H9 (cell line): Measurements from ENCODE around the gene TRAP1. TPM values are rescaled to one million over a fixed set of nuclear protein-coding genes. Genes with fewer than 3 reads are reported as not detected.

ENCODE experiments used
- DNase-seq: peaks from one replicate; pipeline ENCODE4 v3.0.0-alpha.2; 2017
- H2AFZ ChIP-seq: one replicate; pipeline ENCODE4 v1.6.1; 2013; ENCODE audit warnings: mild to moderate bottlenecking, low read length, control low read depth, moderate library complexity
- H2AK5ac ChIP-seq: 2 replicates; pipeline ENCODE4 v1.6.1; 2013; ENCODE audit warnings: low read length, control low read depth, mixed read lengths; ENCODE audit not compliant: insufficient read length
- H2BK120ac ChIP-seq: one replicate; pipeline ENCODE4 v1.6.1; 2013; ENCODE audit warnings: low read depth, mild to moderate bottlenecking, low read length, control low read depth, inconsistent platforms; ENCODE audit not compliant: poor library complexity, severe bottlenecking
- H2BK12ac ChIP-seq: 2 replicates; pipeline ENCODE4 v1.6.1; 2013; ENCODE audit warnings: low read length, control low read depth, mixed read lengths, low read depth; ENCODE audit not compliant: insufficient read length
- H2BK15ac ChIP-seq: 2 replicates; pipeline ENCODE4 v1.6.1; 2013; ENCODE audit warnings: low read depth, low read length, control low read depth
- H2BK20ac ChIP-seq: one replicate; pipeline ENCODE4 v1.6.1; 2013; ENCODE audit warnings: low read depth, mild to moderate bottlenecking, low read length, control low read depth, inconsistent platforms; ENCODE audit not compliant: poor library complexity, severe bottlenecking
- H2BK5ac ChIP-seq: 2 replicates; pipeline ENCODE4 v1.6.1; 2013; ENCODE audit warnings: low read length, control low read depth, mixed read lengths; ENCODE audit not compliant: insufficient read length
- H3K14ac ChIP-seq: 2 replicates; pipeline ENCODE4 v1.6.1; 2013; ENCODE audit warnings: low read length, control low read depth; ENCODE audit not compliant: insufficient read depth
- H3K18ac ChIP-seq: 2 replicates; pipeline ENCODE4 v1.6.1; 2013; ENCODE audit warnings: low read depth, mild to moderate bottlenecking, mixed read lengths, low read length, control low read depth; ENCODE audit not compliant: insufficient read length
- H3K23ac ChIP-seq: 2 replicates; pipeline ENCODE4 v1.6.1; 2013; ENCODE audit warnings: low read length, control low read depth, mixed read lengths, low read depth; ENCODE audit not compliant: insufficient read length
- H3K23me2 ChIP-seq: 2 replicates; pipeline ENCODE4 v1.6.1; 2013; ENCODE audit warnings: low read depth, mild to moderate bottlenecking, mixed read lengths, low read length, control low read depth; ENCODE audit not compliant: insufficient read length, poor library complexity, severe bottlenecking
- H3K27ac ChIP-seq: 2 replicates; pipeline ENCODE4 v1.5.1; 2013; ENCODE audit warnings: low read length, control low read depth, mixed read lengths, low read depth; ENCODE audit not compliant: insufficient read length
- H3K27me3 ChIP-seq: 2 replicates; pipeline ENCODE4 v1.6.1; 2013; ENCODE audit warnings: low read length, control low read depth, inconsistent platforms; ENCODE audit not compliant: insufficient read depth
- H3K4ac ChIP-seq: 2 replicates; pipeline ENCODE4 v1.6.1; 2013; ENCODE audit warnings: low read depth, mild to moderate bottlenecking, control low read depth, inconsistent platforms, low read length, moderate library complexity
- H3K4me1 ChIP-seq: 2 replicates; pipeline ENCODE4 v1.6.1; 2013; ENCODE audit warnings: low read length, control low read depth, inconsistent platforms; ENCODE audit not compliant: insufficient read depth
- H3K4me2 ChIP-seq: 2 replicates; pipeline ENCODE4 v1.6.1; 2013; ENCODE audit warnings: low read length, control low read depth, mixed read lengths; ENCODE audit not compliant: insufficient read length, insufficient read depth
- H3K56ac ChIP-seq: 2 replicates; pipeline ENCODE4 v1.6.1; 2013; ENCODE audit warnings: low read depth, mild to moderate bottlenecking, mixed read lengths, low read length, control low read depth; ENCODE audit not compliant: insufficient read length
- H3K79me1 ChIP-seq: 2 replicates; pipeline ENCODE4 v1.6.1; 2013; ENCODE audit warnings: low read depth, mild to moderate bottlenecking, moderate library complexity, low read length, control low read depth, inconsistent platforms; ENCODE audit not compliant: insufficient read depth, poor library complexity, severe bottlenecking
- H3K79me2 ChIP-seq: 2 replicates; pipeline ENCODE4 v1.6.1; 2013; ENCODE audit warnings: low read length, control low read depth, inconsistent platforms; ENCODE audit not compliant: insufficient read depth
- H3K9ac ChIP-seq: 2 replicates; pipeline ENCODE4 v1.6.1; 2013; ENCODE audit warnings: low read length, control low read depth, mixed read lengths; ENCODE audit not compliant: insufficient read length; ENCODE audit errors: extremely low read depth
- H3K9me3 ChIP-seq: one replicate; pipeline ENCODE4 v1.6.1; 2013; ENCODE audit warnings: low read depth, low read length, inconsistent platforms; ENCODE audit not compliant: control insufficient read depth
- H3T11ph ChIP-seq: one replicate; pipeline ENCODE4 v1.6.1; 2013; ENCODE audit warnings: mild to moderate bottlenecking, low read length, control low read depth, inconsistent platforms
- H4K20me1 ChIP-seq: one replicate; pipeline ENCODE4 v1.6.1; 2013; ENCODE audit not compliant: control insufficient read depth, insufficient read length, insufficient read depth
- H4K5ac ChIP-seq: 2 replicates; pipeline ENCODE4 v1.6.1; 2013; ENCODE audit warnings: low read depth, mild to moderate bottlenecking, mixed read lengths, low read length, control low read depth; ENCODE audit not compliant: insufficient read length
- H4K8ac ChIP-seq: replicated peaks from 2 replicates; pipeline ENCODE4 v1.6.1; 2013; ENCODE audit warnings: low read length, control low read depth, mixed read lengths, low read depth; ENCODE audit not compliant: insufficient read length
- H4K91ac ChIP-seq: 2 replicates; pipeline ENCODE4 v1.6.1; 2013; ENCODE audit warnings: low read depth, mild to moderate bottlenecking, moderate library complexity, mixed read lengths, low read length, control low read depth; ENCODE audit not compliant: insufficient read length
- H3K27ac Mint-ChIP-seq, 3 experiments: 2 replicates in 2 of 3; 3 replicates in 1 of 3; pipeline ENCODE4 v1.8.0; 2020 to 2021; ENCODE audit warnings: mixed read lengths in 3 of 3, mild to moderate bottlenecking in 1 of 3, moderate library complexity in 1 of 3
- H3K27me3 Mint-ChIP-seq: 2 replicates; pipeline ENCODE4 v1.8.0; 2021; ENCODE audit warnings: low read depth, mild to moderate bottlenecking, moderate library complexity, mixed read lengths
- H3K36me3 Mint-ChIP-seq, 3 experiments: 2 replicates in 2 of 3; 3 replicates in 1 of 3; pipeline ENCODE4 v1.8.0; 2020 to 2021; ENCODE audit warnings: low read depth in 3 of 3, mixed read lengths in 3 of 3; ENCODE audit not compliant: insufficient read depth in 1 of 3
- H3K4me1 Mint-ChIP-seq, 2 experiments: 2 replicates each; pipeline ENCODE4 v1.8.0; 2020; ENCODE audit warnings: mixed read lengths in 2 of 2
- H3K4me3 Mint-ChIP-seq, 2 experiments: 2 replicates in 1 of 2; 3 replicates in 1 of 2; pipeline ENCODE4 v1.8.0; 2020 to 2021; ENCODE audit warnings: mild to moderate bottlenecking in 2 of 2, mixed read lengths in 2 of 2, moderate library complexity in 1 of 2
- H3K9me3 Mint-ChIP-seq, 2 experiments: 2 replicates in 1 of 2; 3 replicates in 1 of 2; pipeline ENCODE4 v1.8.0; 2020; ENCODE audit warnings: mild to moderate bottlenecking in 2 of 2, mixed read lengths in 2 of 2, moderate library complexity in 1 of 2
- CTCF ChIP-seq: fragments of 200-600 bp; sonication (generic); conservative IDR thresholded peaks from 3 replicates; pipeline ENCODE4 v1.8.0; 2021; ENCODE audit warnings: antibody characterized with exemption, mild to moderate bottlenecking
- WGBS: extraction: QIAGEN DNeasy Blood & Tissue Kit; methylation state at CpG from one replicate; pipeline ENCODE4 v1.1.7; 2013; ENCODE audit warnings: missing lambda C conversion rate, low lambda C conversion rate, mixed read lengths; ENCODE audit not compliant: insufficient read length; ENCODE audit errors: extremely low coverage; 5-methylcytosine and 5-hydroxymethylcytosine counted together
- total RNA-seq: library from RNA; stranded (reverse); gene quantifications from 2 replicates; pipeline ENCODE4 v1.2.1, GENCODE V29; 2021

TRAP1 gene
- total RNA-seq, 1 experiment from 2014 or later: 211 TPM

GRCh38 chr16:3665508-3665907 lies 51.8 kb downstream of the TRAP1 start:
- H3K9ac ChIP-seq: no peak overlapping the region

More at GRCh38 chr16:3665508-3665907, 51.8 kb downstream of the TRAP1 start:
- Histone ChIP-seq H3K79me2 (no peaks in the 10 kb centered on the region), H3K4ac (no peak overlapping the region), H3K4me2 (no peak overlapping the region), H3K14ac (no peak overlapping the region), H2BK12ac (no peak overlapping the region), H4K20me1 (no peaks in the 10 kb centered on the region), H4K5ac (no peak overlapping the region), H3K9me3 (no peaks in the 10 kb centered on the region), H2AK5ac (no peak overlapping the region), H3K56ac (no peak overlapping the region), H3K4me1 (no peaks in the 10 kb centered on the region), H2AFZ (no peak overlapping the region), H2BK120ac (no peak overlapping the region), H4K8ac (no peak overlapping the region), H2BK15ac (no peak overlapping the region), H3K79me1 (no peaks in the 10 kb centered on the region), H2BK20ac (no peak overlapping the region), H3K27me3 (no peaks in the 10 kb centered on the region), H3K27ac (no peak overlapping the region), H3K23ac (no peak overlapping the region), H2BK5ac (no peak overlapping the region), H3K18ac (no peak overlapping the region), H3T11ph (no peak overlapping the region), H3K23me2 (no peaks in the 10 kb centered on the region), H4K91ac (no peak overlapping the region)
- TF ChIP-seq CTCF: no peak; the same call in 2 of the 3 replicates
- Mint-ChIP-seq H3K9me3 (no peaks in the 10 kb centered on the region), H3K4me1 (no peaks in the 10 kb centered on the region), H3K36me3 (peaks cover 45 to 81% (median 79%) of the 10 kb centered on the region in 3 experiments), H3K27ac (no peak overlapping the region), H3K4me3 (no peak overlapping the region), H3K27me3 (no peaks in the 10 kb centered on the region)
- DNase-seq: peak; percentile 35
- WGBS: no CpG with 5 or more reads among the region's 6 CpGs
